ENCODE data around the gene ELOB. TPM values are rescaled to one million over a fixed set of nuclear protein-coding genes. Genes with fewer than 3 reads are reported as not detected.

Gene ELOB
- total RNA-seq, 6 experiments from 2014 or later, result 329 to 403 (median 352) TPM

- peaks cover 72% of the 10 kb centered on the region for H3K36me3 Mint-ChIP-seq (ENCODE audit: low read depth)
- H3K27ac Mint-ChIP-seq, result no peak overlapping the region
- H3K4me1 Mint-ChIP-seq (ENCODE audit: low read depth), result peaks cover 31% of the 10 kb centered on the region
- no peak for TF ChIP-seq CTCF (IDR thresholded peaks at IDR 0.05)
- H3K9me3 Mint-ChIP-seq, result peaks cover 41% of the 10 kb centered on the region
- peaks cover 18% of the 10 kb centered on the region for H3K27me3 Mint-ChIP-seq (ENCODE audit: insufficient read depth)
- no peak overlapping the region; the same call in 1 of the 2 replicates for H3K4me3 Mint-ChIP-seq
- no peak for DNase-seq
Observed at GRCh38 chr16:2767140-2767731, 9.8 kb downstream of the ELOB start.

- peaks cover 28% of the 10 kb centered on the region for H3K4me1 Mint-ChIP-seq (ENCODE audit: low read depth)
- peaks cover 76% of the 10 kb centered on the region for H3K36me3 Mint-ChIP-seq (ENCODE audit: low read depth)
- H3K9me3 Mint-ChIP-seq, result peaks cover 43% of the 10 kb centered on the region
- no peak overlapping the region for H3K4me3 Mint-ChIP-seq
- no peak for DNase-seq
- H3K27ac Mint-ChIP-seq, result peak overlapping the region; percentile 23; the same call in 1 of the 2 replicates
- H3K27me3 Mint-ChIP-seq (ENCODE audit: insufficient read depth), result peaks cover 18% of the 10 kb centered on the region
- TF ChIP-seq CTCF (IDR thresholded peaks at IDR 0.05), result no peak
Observed at GRCh38 chr16:2766430-2767139, 10.5 kb downstream of the ELOB start.

GRCh38 chr16:2765462-2766404 is 11.3 kb downstream of the ELOB start:
- Mint-ChIP-seq H3K4me1 (ENCODE audit: low read depth) (peaks cover 32% of the 10 kb centered on the region), H3K27me3 (ENCODE audit: insufficient read depth) (peaks cover 16% of the 10 kb centered on the region), H3K4me3 (peak overlapping the region; percentile 32; the same call in 1 of the 2 replicates), H3K36me3 (ENCODE audit: low read depth) (peaks cover 84% of the 10 kb centered on the region), H3K9me3 (peaks cover 43% of the 10 kb centered on the region), H3K27ac (peak overlapping the region; percentile 23; the same call in 1 of the 2 replicates)
- TF ChIP-seq CTCF (IDR thresholded peaks at IDR 0.05), result no peak
- DNase-seq, result no peak

GRCh38 chr16:2764718-2765117 is 12.4 kb downstream of the ELOB start:
- DNase-seq, result no peak
- Mint-ChIP-seq H3K4me3 (no peak overlapping the region), H3K4me1 (ENCODE audit: low read depth) (peaks cover 39% of the 10 kb centered on the region), H3K27me3 (ENCODE audit: insufficient read depth) (peaks cover 14% of the 10 kb centered on the region), H3K9me3 (peaks cover 43% of the 10 kb centered on the region), H3K36me3 (ENCODE audit: low read depth) (peaks cover 90% of the 10 kb centered on the region), H3K27ac (no peak overlapping the region)
- no peak for TF ChIP-seq CTCF (IDR thresholded peaks at IDR 0.05)

- no peak overlapping the region; the same call in 1 of the 2 replicates for H3K4me3 Mint-ChIP-seq
- peaks cover 41% of the 10 kb centered on the region for H3K4me1 Mint-ChIP-seq (ENCODE audit: low read depth)
- H3K9me3 Mint-ChIP-seq, result peaks cover 43% of the 10 kb centered on the region
- no peak for TF ChIP-seq CTCF (IDR thresholded peaks at IDR 0.05)
- no peak for DNase-seq
- peaks cover 95% of the 10 kb centered on the region for H3K36me3 Mint-ChIP-seq (ENCODE audit: low read depth)
- H3K27ac Mint-ChIP-seq, result peak overlapping the region; percentile 27; the same call in 1 of the 2 replicates
- peaks cover 12% of the 10 kb centered on the region for H3K27me3 Mint-ChIP-seq (ENCODE audit: insufficient read depth)
Observed at GRCh38 chr16:2763173-2763572, 13.9 kb downstream of the ELOB start.
